HCT116 (cell line): ENCODE measurements around the gene CBFA2T2. TPM values are rescaled to one million over a fixed set of nuclear protein-coding genes. Genes with fewer than 3 reads are reported as not detected.

ENCODE experiments used
- ATAC-seq: fragments of 200-7000 bp; cut with Tn5 transposase; 2 replicates; pipeline ENCODE4 v1.9.1; 2020; ENCODE audit warnings: mild to moderate bottlenecking, moderate library complexity
- BruUV-seq: library from RNA; stranded (reverse); fragments of 400-500 nt; replicated peaks from 2 replicates; lab custom pipeline; 2021; lab: Mats Ljungman, UMichigan
- CTCF ChIA-PET: fragments of 300-600 bp; sonication (Branson Sonifier 250); formaldehyde crosslinking; loops from one replicate; lab custom pipeline; 2021; ENCODE audit warnings: antibody characterized with exemption; lab: Charles Lee
- POLR2A ChIA-PET: fragments of 300-600, 350-600 bp; sonication (Branson Sonifier 250); formaldehyde crosslinking; loops from one replicate; lab custom pipeline; 2021; ENCODE audit warnings: antibody characterized with exemption; lab: Charles Lee
- RAD21 ChIA-PET, 2 experiments: fragments of 300-600 bp; sonication (Branson Sonifier 250); formaldehyde crosslinking; loops; one replicate each; lab custom pipeline; 2023; ENCODE audit warnings: low total read pairs in 2 of 2; ENCODE audit not compliant: uncharacterized antibody in 2 of 2, unreplicated experiment in 2 of 2, low non-redundant PET in 1 of 2; lab: Charles Lee
- DNase-seq: peaks from one replicate; pipeline ENCODE4 v3.0.0-alpha.2; 2010; ENCODE audit warnings: low read depth, low spot score
- H2AFZ ChIP-seq: fragments of 200-600 bp; shearing (Covaris generic), sonication (generic); 2 replicates; pipeline ENCODE4 v1.6.1; 2017; ENCODE audit warnings: low read depth, mixed run types, mixed read lengths, antibody characterized with exemption, low read length; ENCODE audit not compliant: poor library complexity, severe bottlenecking
- H3K27ac ChIP-seq: 2 replicates; pipeline ENCODE4 v1.5.1; 2012; ENCODE audit warnings: low read depth, low read length
- H3K27me3 ChIP-seq: fragments of 200-600 bp; sonication (generic); 2 replicates; pipeline ENCODE4 v1.6.1; 2016; ENCODE audit warnings: mixed run types, low read length, mixed read lengths; ENCODE audit not compliant: insufficient read depth
- H3K36me3 ChIP-seq, 2 experiments: fragments of 200-500 bp in 1 of 2; fragments of 200-600 bp in 1 of 2; sonication (Bioruptor generic) in 1 of 2; sonication (generic) in 1 of 2; 2 replicates each; pipeline versions ENCODE4 v1.5.1 to v1.6.1; 2014 to 2016; ENCODE audit warnings: low read length in 2 of 2, inconsistent platforms in 1 of 2, mixed read lengths in 1 of 2, mixed run types in 1 of 2; ENCODE audit not compliant: insufficient read depth in 2 of 2, control insufficient read depth in 1 of 2
- H3K4me1 ChIP-seq, 2 experiments: fragments of 200-600 bp in 1 of 2; sonication (generic) in 1 of 2; 2 replicates each; pipeline versions ENCODE4 v1.5.1 to v1.6.1; 2012 to 2017; ENCODE audit warnings: low read length in 2 of 2, inconsistent platforms in 1 of 2, mild to moderate bottlenecking in 1 of 2, mixed read lengths in 1 of 2, mixed run types in 1 of 2, moderate library complexity in 1 of 2; ENCODE audit not compliant: insufficient read depth in 2 of 2, control insufficient read depth in 1 of 2
- H3K4me2 ChIP-seq: fragments of 200-600 bp; sonication (generic); 2 replicates; pipeline ENCODE4 v1.6.1; 2017; ENCODE audit warnings: mixed run types, low read length, mixed read lengths
- H3K4me3 ChIP-seq, 2 experiments: fragments of 200-600 bp in 1 of 2; sonication (generic) in 1 of 2; replicated peaks in 1 of 2; 2 replicates each; pipeline ENCODE4 v1.5.1; 2011 to 2016; ENCODE audit warnings: low read length in 2 of 2, control low read depth in 1 of 2, low read depth in 1 of 2, mild to moderate bottlenecking in 1 of 2, mixed read lengths in 1 of 2, mixed run types in 1 of 2
- H3K79me2 ChIP-seq: fragments of 200-600 bp; sonication (generic); 2 replicates; pipeline ENCODE4 v1.6.1; 2017; ENCODE audit warnings: mild to moderate bottlenecking, mixed run types, low read length, moderate library complexity, mixed read lengths; ENCODE audit not compliant: insufficient read depth
- H3K9ac ChIP-seq: fragments of 200-600 bp; sonication (generic); 2 replicates; pipeline ENCODE4 v1.6.1; 2016; ENCODE audit warnings: low read length, mixed read lengths
- H3K9me2 ChIP-seq: fragments of 200-600 bp; sonication (generic), shearing (Covaris generic); 2 replicates; pipeline ENCODE4 v1.6.1; 2017; ENCODE audit warnings: mixed run types, mild to moderate bottlenecking, moderate library complexity; ENCODE audit not compliant: insufficient read depth
- H3K9me3 ChIP-seq, 2 experiments: fragments of 200-500 bp in 1 of 2; fragments of 200-600 bp in 1 of 2; sonication (Bioruptor generic) in 1 of 2; sonication (generic) in 1 of 2; 2 replicates each; pipeline ENCODE4 v1.6.1; 2014 to 2017; ENCODE audit warnings: low read length in 2 of 2, mixed read lengths in 2 of 2, inconsistent platforms in 1 of 2, low read depth in 1 of 2, mild to moderate bottlenecking in 1 of 2, mixed run types in 1 of 2, moderate library complexity in 1 of 2; ENCODE audit not compliant: control insufficient read depth in 1 of 2, insufficient read depth in 1 of 2
- H4K20me1 ChIP-seq: fragments of 200-600 bp; sonication (generic), shearing (Covaris generic); 2 replicates; pipeline ENCODE4 v1.6.1; 2017; ENCODE audit warnings: mixed run types, mild to moderate bottlenecking, moderate library complexity; ENCODE audit not compliant: insufficient read depth
- CBX3 ChIP-seq: IDR thresholded peaks from 2 replicates; pipeline ENCODE4 v1.6.1; 2012; ENCODE audit warnings: low read depth
- CEBPB ChIP-seq: IDR thresholded peaks from 2 replicates; pipeline ENCODE4 v1.6.1; 2012; ENCODE audit warnings: low read depth
- EGR1 ChIP-seq: IDR thresholded peaks from 2 replicates; pipeline ENCODE4 v1.6.1; 2012; ENCODE audit warnings: low read depth
- EZH2 ChIP-seq: fragments of 200-600 bp; sonication (generic); IDR thresholded peaks from 2 replicates; pipeline ENCODE4 v1.6.1; 2017; ENCODE audit warnings: antibody characterized with exemption, mixed run types
- FOSL1 ChIP-seq: IDR thresholded peaks from 2 replicates; pipeline ENCODE4 v1.6.1; 2012; ENCODE audit warnings: low read depth
- POLR2A ChIP-seq: IDR thresholded peaks from 2 replicates; pipeline ENCODE4 v1.7.0; 2011; ENCODE audit warnings: borderline replicate concordance; ENCODE audit not compliant: insufficient read depth, insufficient read length; ENCODE audit errors: extremely low read depth
- POLR2AphosphoS5 ChIP-seq: IDR thresholded peaks from 2 replicates; pipeline ENCODE4 v1.6.1; 2011; ENCODE audit warnings: mild to moderate bottlenecking, low read depth, low read length, moderate library complexity
- SIN3A ChIP-seq: IDR thresholded peaks from 2 replicates; pipeline ENCODE4 v1.6.1; 2012; ENCODE audit warnings: low read depth
- TCF7L2 ChIP-seq: IDR thresholded peaks from 2 replicates; pipeline ENCODE4 v1.7.0; 2011; ENCODE audit warnings: borderline replicate concordance, inconsistent platforms; ENCODE audit not compliant: insufficient read depth, insufficient read length; ENCODE audit errors: extremely low read depth
- intact Hi-C: fragments of 100-400 bp; cut with micrococcal nuclease; formaldehyde crosslinking; loops from 2 replicates; pipeline ENCODE4 v1.10.0; 2022
- total RNA-seq: library from RNA; stranded (reverse); gene quantifications from one replicate; pipeline ENCODE4 v1.2.1, GENCODE V29; 2021; ENCODE audit not compliant: unreplicated experiment
- TF ChIP-seq, protein P1 (sequence below): IDR thresholded peaks from 2 replicates; pipeline ENCODE4 v1.6.1; 2012
- TF ChIP-seq, protein P2 (sequence below): IDR thresholded peaks from 2 replicates; pipeline ENCODE4 v1.6.1; 2012
- TF ChIP-seq, protein P3 (sequence below), 3 experiments: fragments of 200-600 bp in 1 of 3; sonication (generic) in 1 of 3; IDR thresholded peaks in 2 of 3; conservative IDR thresholded peaks in 1 of 3; 2 replicates each; pipeline ENCODE4 v1.5.1; 2012 to 2017; ENCODE audit warnings: low read depth in 2 of 3, low read length in 2 of 3, antibody characterized with exemption in 1 of 3, borderline replicate concordance in 1 of 3, control low read depth in 1 of 3, mild to moderate bottlenecking in 1 of 3, mixed read lengths in 1 of 3, mixed run types in 1 of 3, moderate library complexity in 1 of 3; ENCODE audit not compliant: insufficient read depth in 1 of 3

Gene CBFA2T2
- total RNA-seq, 1 experiment from 2014 or later, result 8.0 TPM

DNA sequence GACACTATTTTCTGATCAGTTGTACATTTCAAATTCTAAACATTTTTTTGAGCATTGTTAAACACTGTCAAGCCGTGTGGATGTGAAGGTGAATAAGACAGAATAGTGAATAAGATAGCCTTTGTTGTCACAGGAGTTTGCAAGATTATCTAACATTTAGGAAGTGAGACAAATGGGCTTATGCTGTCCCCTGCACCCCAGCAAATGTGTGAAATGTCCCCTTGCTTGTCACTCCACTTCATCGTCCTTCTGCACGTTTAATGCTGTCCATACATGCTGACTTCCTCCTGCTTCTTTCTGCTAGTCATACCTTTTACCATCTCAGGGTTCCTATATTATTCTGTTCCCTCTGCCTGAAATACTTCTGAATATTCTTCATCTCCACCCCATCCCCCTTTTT lies 62.6 kb downstream of the CBFA2T2 start:
- intact Hi-C loops, result no loop called here
- no peak for ATAC-seq
- no peaks in the 10 kb centered on the region for H3K9me2 ChIP-seq
- no peaks in the 10 kb centered on the region for H3K79me2 ChIP-seq
- H2AFZ ChIP-seq, result no peak overlapping the region
- no peaks in the 10 kb centered on the region for H3K27me3 ChIP-seq
- CTCF ChIA-PET, result no interaction called here
- peaks cover 12 to 27% of the 10 kb centered on the region in 2 experiments for H3K4me1 ChIP-seq
- RAD21 ChIA-PET, result no interaction called here
- no peak for DNase-seq
- H4K20me1 ChIP-seq, result no peaks in the 10 kb centered on the region
- BruUV-seq, result no TSS peak
- no peak overlapping the region for H3K9ac ChIP-seq
- no peaks in the 10 kb centered on the region for H3K9me3 ChIP-seq
- H3K27ac ChIP-seq, result no peak overlapping the region
- H3K4me3 ChIP-seq, result no peak overlapping the region
- H3K36me3 ChIP-seq, result no peaks in the 10 kb centered on the region
- TF ChIP-seq, protein P1, sequence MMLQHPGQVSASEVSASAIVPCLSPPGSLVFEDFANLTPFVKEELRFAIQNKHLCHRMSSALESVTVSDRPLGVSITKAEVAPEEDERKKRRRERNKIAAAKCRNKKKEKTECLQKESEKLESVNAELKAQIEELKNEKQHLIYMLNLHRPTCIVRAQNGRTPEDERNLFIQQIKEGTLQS, result no peak
- no peak for TF ChIP-seq CBX3
- no peak for TF ChIP-seq POLR2A
- no peak for TF ChIP-seq CEBPB
- POLR2A ChIA-PET, result no interaction called here
- H3K4me2 ChIP-seq, result no peak overlapping the region

DNA sequence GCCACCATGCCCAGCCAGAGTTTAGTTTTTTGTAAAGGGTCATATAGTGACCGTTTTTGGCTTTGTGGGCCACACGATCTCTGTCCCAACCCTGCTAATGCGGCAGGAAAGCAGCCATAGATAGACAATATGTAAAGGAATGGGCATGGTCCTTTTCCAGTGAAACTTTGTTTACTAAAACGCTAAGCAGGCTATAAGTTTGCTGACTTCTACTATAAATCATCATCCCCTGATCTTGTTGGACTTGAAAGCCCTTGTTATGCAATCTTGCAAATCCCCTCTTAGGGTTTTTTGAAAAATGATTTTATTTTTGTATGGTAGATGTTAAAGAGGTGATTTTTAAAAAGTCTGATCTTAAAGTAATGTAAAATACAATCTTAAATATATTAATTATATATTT lies 63.6 kb downstream of the CBFA2T2 start:
- TF ChIP-seq FOSL1, result no peak
- no peak for TF ChIP-seq EGR1
- TF ChIP-seq, protein P2, sequence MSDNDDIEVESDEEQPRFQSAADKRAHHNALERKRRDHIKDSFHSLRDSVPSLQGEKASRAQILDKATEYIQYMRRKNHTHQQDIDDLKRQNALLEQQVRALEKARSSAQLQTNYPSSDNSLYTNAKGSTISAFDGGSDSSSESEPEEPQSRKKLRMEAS, result no peak
- no peak for TF ChIP-seq POLR2AphosphoS5
- TF ChIP-seq CEBPB, result no peak
- TF ChIP-seq EZH2, result no peak
- TF ChIP-seq, protein P3, sequence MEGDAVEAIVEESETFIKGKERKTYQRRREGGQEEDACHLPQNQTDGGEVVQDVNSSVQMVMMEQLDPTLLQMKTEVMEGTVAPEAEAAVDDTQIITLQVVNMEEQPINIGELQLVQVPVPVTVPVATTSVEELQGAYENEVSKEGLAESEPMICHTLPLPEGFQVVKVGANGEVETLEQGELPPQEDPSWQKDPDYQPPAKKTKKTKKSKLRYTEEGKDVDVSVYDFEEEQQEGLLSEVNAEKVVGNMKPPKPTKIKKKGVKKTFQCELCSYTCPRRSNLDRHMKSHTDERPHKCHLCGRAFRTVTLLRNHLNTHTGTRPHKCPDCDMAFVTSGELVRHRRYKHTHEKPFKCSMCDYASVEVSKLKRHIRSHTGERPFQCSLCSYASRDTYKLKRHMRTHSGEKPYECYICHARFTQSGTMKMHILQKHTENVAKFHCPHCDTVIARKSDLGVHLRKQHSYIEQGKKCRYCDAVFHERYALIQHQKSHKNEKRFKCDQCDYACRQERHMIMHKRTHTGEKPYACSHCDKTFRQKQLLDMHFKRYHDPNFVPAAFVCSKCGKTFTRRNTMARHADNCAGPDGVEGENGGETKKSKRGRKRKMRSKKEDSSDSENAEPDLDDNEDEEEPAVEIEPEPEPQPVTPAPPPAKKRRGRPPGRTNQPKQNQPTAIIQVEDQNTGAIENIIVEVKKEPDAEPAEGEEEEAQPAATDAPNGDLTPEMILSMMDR (IDR thresholded peaks at IDR 0.05 in 2 of 3, conservative IDR thresholded peaks at IDR 0.05 in 1 of 3; ENCODE audit: borderline replicate concordance in 1 of 3, insufficient read depth in 1 of 3, low read depth in 2 of 3, low read length in 2 of 3), result no peak
- TF ChIP-seq TCF7L2, result no peak
- TF ChIP-seq SIN3A, result no peak
- Histone ChIP-seq H3K9me2 (no peaks in the 10 kb centered on the region), H3K27me3 (no peaks in the 10 kb centered on the region), H3K9ac (no peak overlapping the region), H4K20me1 (no peaks in the 10 kb centered on the region), H2AFZ (no peak overlapping the region), H3K79me2 (no peaks in the 10 kb centered on the region), H3K4me2 (no peak overlapping the region), H3K4me1 (peaks cover 12 to 27% of the 10 kb centered on the region in 2 experiments), H3K27ac (no peak overlapping the region), H3K36me3 (no peaks in the 10 kb centered on the region), H3K4me3 (no peak overlapping the region), H3K9me3 (no peaks in the 10 kb centered on the region)
- ATAC-seq (no peak), DNase-seq (no peak)
- POLR2A ChIA-PET, result no interaction called here
- BruUV-seq, result no TSS peak
- CTCF ChIA-PET, result no interaction called here
- RAD21 ChIA-PET, result no interaction called here
- intact Hi-C loops, result no loop called here
